ENCODE data around the gene GNB1L. TPM values are rescaled to one million over a fixed set of nuclear protein-coding genes. Genes with fewer than 3 reads are reported as not detected.
A peak's percentile ranks its signal among the peaks of the same experiment; 100 is the strongest.

Gene GNB1L
- total RNA-seq, 4 donors from 2014 or later = 4.8 to 8.7 (median 7.4) TPM

DNA sequence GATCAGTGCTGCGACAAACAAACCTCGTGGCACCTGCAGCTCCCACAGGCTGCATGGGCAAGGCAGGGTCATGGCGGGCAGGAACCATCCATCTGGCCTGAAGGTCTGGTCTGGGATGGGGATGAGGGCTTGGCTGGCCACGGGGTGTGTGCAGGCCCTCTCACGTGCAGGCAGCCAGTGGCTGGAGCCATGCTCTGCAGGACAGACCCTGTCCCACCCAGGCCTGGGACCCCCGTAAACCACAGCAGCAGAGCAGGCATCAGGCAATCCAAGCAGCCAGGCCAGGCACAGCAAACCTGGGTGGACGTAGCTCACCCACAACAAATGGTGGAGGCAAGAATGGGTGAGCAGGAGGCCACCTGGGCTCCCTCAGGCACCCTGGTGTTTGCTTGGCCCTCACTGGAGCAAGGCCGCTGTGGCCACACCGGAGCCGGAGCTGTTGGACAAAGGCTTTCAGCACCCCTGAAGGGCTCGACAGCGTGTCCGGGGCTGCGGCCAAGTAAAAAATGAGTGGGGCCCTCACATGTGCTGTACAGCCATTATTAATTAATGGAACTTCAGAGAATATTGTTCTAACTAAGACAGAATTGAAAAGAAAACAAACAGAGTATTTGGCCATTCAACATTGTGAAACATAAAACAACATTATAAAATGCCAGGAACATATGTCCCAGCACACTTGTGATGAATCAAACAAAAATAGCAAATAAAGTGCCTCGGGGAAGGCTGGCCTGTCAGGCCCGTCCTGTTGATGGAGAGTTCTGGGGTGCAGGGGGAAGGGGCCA lies 24.0 kb upstream of the GNB1L start:
- peaks cover 0 to 28% (median 28%) of the 10 kb centered on the region in 3 donors for H3K4me1 ChIP-seq
- no peak for ATAC-seq
- no peak for TF ChIP-seq POLR2AphosphoS5 (IDR thresholded peaks at IDR 0.05)
- no peak for TF ChIP-seq POLR2A (IDR thresholded peaks at IDR 0.05)
- no peak for TF ChIP-seq EP300 (IDR thresholded peaks at IDR 0.05)
- TF ChIP-seq, protein P1, sequence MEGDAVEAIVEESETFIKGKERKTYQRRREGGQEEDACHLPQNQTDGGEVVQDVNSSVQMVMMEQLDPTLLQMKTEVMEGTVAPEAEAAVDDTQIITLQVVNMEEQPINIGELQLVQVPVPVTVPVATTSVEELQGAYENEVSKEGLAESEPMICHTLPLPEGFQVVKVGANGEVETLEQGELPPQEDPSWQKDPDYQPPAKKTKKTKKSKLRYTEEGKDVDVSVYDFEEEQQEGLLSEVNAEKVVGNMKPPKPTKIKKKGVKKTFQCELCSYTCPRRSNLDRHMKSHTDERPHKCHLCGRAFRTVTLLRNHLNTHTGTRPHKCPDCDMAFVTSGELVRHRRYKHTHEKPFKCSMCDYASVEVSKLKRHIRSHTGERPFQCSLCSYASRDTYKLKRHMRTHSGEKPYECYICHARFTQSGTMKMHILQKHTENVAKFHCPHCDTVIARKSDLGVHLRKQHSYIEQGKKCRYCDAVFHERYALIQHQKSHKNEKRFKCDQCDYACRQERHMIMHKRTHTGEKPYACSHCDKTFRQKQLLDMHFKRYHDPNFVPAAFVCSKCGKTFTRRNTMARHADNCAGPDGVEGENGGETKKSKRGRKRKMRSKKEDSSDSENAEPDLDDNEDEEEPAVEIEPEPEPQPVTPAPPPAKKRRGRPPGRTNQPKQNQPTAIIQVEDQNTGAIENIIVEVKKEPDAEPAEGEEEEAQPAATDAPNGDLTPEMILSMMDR (IDR thresholded peaks at IDR 0.05) = no peak
- peaks cover 0 to 54% of the 10 kb centered on the region in 2 donors for H3K36me3 ChIP-seq
- H3K9me3 ChIP-seq = no peaks in the 10 kb centered on the region
- no peaks in the 10 kb centered on the region for H3K27me3 ChIP-seq
- no peak overlapping the region for H3K4me3 ChIP-seq
- peak overlapping the region in 1 of 4 donors; percentile 16 for H3K27ac ChIP-seq
- WGBS, 2 donors (ENCODE audit: low coverage in 1 of 2) = 67 to 89% methylated on average over 5 to 7 of the region's 16 CpGs

DNA sequence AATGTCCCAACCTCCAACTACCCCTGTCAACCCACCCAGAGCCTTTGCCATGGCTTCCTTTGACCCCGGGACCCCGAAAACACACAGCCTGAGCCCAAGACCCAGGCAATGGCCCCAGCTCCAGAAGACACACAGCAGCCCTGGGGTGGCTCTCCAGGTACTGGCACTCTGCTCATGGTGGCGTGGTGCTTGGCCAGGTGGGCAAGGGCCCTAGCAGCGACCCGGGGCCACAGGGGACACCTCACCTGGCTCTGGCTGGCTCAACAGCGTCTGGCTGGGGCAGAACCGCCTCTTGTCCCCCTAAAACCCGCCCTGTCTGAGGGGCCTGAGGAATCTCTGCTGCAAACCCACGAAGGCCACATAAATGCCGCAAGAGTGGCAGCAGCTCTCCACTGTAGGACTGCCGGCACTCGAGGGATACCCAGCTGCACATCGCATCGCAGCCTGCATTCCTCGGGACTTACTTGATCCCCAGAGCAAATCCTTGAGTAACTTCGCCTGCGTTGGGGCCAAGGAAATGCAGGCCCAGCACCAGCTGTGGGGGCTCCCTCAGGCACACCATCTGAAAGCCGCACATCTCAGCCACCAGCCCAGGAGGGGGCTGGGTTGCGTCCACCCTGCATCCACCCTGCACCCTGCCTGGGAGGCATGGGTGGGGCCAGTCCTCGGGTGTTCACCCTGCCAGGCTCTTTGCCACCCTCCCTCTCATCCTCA lies 23.1 kb upstream of the GNB1L start:
- TF ChIP-seq, protein P1 (IDR thresholded peaks at IDR 0.05) = no peak
- no peak for TF ChIP-seq POLR2A (IDR thresholded peaks at IDR 0.05)
- TF ChIP-seq POLR2AphosphoS5 (IDR thresholded peaks at IDR 0.05) = no peak
- TF ChIP-seq EP300 (IDR thresholded peaks at IDR 0.05) = no peak
- WGBS, 2 donors (ENCODE audit: low coverage in 1 of 2) = 60% methylated on average over 1 of the region's 20 CpGs; no CpG with 5 or more reads in 1 of the 2 donors
- Histone ChIP-seq H3K4me1 (peaks cover 0 to 28% (median 28%) of the 10 kb centered on the region in 3 donors), H3K36me3 (peaks cover 0 to 46% of the 10 kb centered on the region in 2 donors), H3K9me3 (no peaks in the 10 kb centered on the region), H3K27ac (no peak overlapping the region), H3K27me3 (no peaks in the 10 kb centered on the region), H3K4me3 (no peak overlapping the region)
- no peak for ATAC-seq

DNA sequence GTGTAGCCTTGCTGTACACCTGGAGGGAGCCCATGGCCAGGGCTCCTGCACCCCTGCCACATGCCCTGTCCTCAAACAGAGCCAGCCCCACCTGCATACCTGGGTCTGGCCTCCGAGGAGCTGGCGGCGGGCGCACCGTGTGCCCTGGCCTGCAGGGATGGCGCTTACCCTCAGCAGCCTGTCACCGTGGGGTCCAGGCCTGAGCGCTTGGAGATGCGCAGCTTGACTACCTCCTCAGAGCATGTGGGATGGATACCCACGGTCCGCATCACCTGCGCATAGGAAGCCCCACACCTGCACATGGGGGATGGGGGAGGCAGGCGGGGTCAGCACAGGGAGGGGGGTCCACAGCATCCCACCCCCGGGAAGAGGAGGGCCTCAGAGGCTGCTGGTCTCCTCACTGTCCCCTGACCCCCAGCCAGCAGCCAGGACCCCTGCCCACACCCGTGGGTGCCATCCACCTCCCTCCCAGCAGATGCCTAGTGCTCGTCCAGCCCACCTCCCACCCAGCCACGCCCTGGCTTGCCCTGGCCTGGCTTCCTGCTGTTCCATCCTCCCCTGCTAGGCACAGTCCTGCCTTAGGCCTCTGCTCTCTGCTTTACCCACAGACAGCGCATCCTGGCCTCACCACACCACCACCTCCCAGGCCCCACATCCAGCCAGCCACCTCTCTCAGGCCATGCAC lies 22.4 kb upstream of the GNB1L start:
- no peaks in the 10 kb centered on the region for H3K9me3 ChIP-seq
- ATAC-seq = no peak
- 70 to 100% methylated on average over 1 to 2 of the region's 18 CpGs for WGBS, 2 donors (ENCODE audit: low coverage in 1 of 2)
- H3K4me3 ChIP-seq = no peak overlapping the region
- H3K4me1 ChIP-seq = peaks cover 0 to 25% (median 21%) of the 10 kb centered on the region in 3 donors
- TF ChIP-seq POLR2A (IDR thresholded peaks at IDR 0.05) (no peak), EP300 (IDR thresholded peaks at IDR 0.05) (no peak), POLR2AphosphoS5 (IDR thresholded peaks at IDR 0.05) (no peak)
- TF ChIP-seq, protein P1 (IDR thresholded peaks at IDR 0.05) = no peak
- H3K27ac ChIP-seq = no peak overlapping the region
- H3K27me3 ChIP-seq = no peaks in the 10 kb centered on the region
- H3K36me3 ChIP-seq = peaks cover 0 to 43% of the 10 kb centered on the region in 2 donors

DNA sequence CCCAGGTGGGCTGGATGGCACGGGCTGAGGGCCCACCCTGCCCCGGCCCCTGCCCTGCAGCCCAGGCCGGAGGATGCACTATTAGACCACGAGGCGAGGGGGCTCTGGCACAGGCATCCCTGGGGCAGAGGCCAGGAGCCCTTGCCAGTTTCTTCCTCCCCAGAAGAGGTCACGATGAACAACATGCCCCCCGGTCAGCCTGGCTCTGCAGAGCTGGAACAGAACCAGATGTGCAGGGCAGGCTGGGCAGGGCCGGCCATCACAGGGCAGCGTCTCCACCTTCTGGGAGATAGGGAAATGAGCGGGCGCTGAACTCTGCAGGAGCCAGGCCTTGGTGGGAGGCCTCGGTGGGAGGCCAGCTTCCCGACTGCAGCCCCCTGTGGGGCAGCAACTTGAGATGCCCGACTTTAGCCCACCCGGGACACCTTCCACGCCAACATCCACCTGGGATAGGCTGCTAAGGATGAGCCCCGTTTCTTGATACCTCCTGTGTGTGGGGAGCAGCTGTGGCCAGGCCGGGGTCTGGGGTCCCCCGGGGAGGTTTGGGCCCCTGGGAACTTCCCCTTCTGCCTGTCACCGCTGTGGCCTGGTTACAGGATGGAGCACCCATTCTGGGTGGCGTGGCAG lies 21.8 kb upstream of the GNB1L start:
- no CpG with 5 or more reads among the region's 21 CpGs for WGBS, 2 donors (ENCODE audit: low coverage in 1 of 2)

More for the DNA sequence above, 21.8 kb upstream of the GNB1L start:
- no peak for ATAC-seq
- H3K9me3 ChIP-seq = no peaks in the 10 kb centered on the region
- H3K4me3 ChIP-seq = no peak overlapping the region
- H3K27ac ChIP-seq = no peak overlapping the region
- no peaks in the 10 kb centered on the region for H3K27me3 ChIP-seq
- TF ChIP-seq EP300 (IDR thresholded peaks at IDR 0.05) = no peak
- no peak for TF ChIP-seq POLR2A (IDR thresholded peaks at IDR 0.05)
- TF ChIP-seq, protein P1 (IDR thresholded peaks at IDR 0.05) = no peak
- TF ChIP-seq POLR2AphosphoS5 (IDR thresholded peaks at IDR 0.05) = no peak
- peaks cover 0 to 43% of the 10 kb centered on the region in 2 donors for H3K36me3 ChIP-seq
- peaks cover 0 to 19% (median 14%) of the 10 kb centered on the region in 3 donors for H3K4me1 ChIP-seq

All from gastroesophageal sphincter (tissue), 4 donors.